HL-60 (cell line): ENCODE results near the gene WDFY2.

Source experiments
- DNase-seq, 2 experiments: peaks; one replicate each; pipeline ENCODE4 v3.0.0-alpha.2; 2010 to 2020; ENCODE audit warnings: low read depth in 1 of 2, low spot score in 1 of 2
- H3K27ac ChIP-seq: fragments of 250-450 bp; sonication (Bioruptor Pico); replicated peaks from 2 replicates; pipeline ENCODE4 v1.5.1; 2020; ENCODE audit warnings: mild to moderate bottlenecking, moderate library complexity
- H3K27me3 ChIP-seq: fragments of 250-450 bp; sonication (Bioruptor Pico); 2 replicates; pipeline ENCODE4 v1.5.1; 2021; ENCODE audit warnings: mild to moderate bottlenecking, moderate library complexity; ENCODE audit not compliant: insufficient read depth, poor library complexity, severe bottlenecking
- H3K4me3 ChIP-seq: replicated peaks from 2 replicates; pipeline ENCODE4 v1.5.1; 2011; ENCODE audit warnings: mild to moderate bottlenecking, control low read depth, low read length; ENCODE audit not compliant: insufficient read depth
- GABPA ChIP-seq: IDR thresholded peaks from 2 replicates; pipeline ENCODE4 v1.6.1; 2012; ENCODE audit warnings: low read depth
- POLR2AphosphoS5 ChIP-seq: IDR thresholded peaks from 2 replicates; pipeline ENCODE4 v1.6.1; 2012; ENCODE audit warnings: low read depth
- SPI1 ChIP-seq: IDR thresholded peaks from 2 replicates; pipeline ENCODE4 v1.6.1; 2012; ENCODE audit warnings: low read depth, mild to moderate bottlenecking, borderline replicate concordance
- TF ChIP-seq, protein P1 (sequence below): IDR thresholded peaks from one replicate; pipeline ENCODE4 v1.5.1; 2011; ENCODE audit warnings: low read length, control low read depth, inconsistent platforms; ENCODE audit not compliant: insufficient read depth
- TF ChIP-seq, protein P2 (sequence below): IDR thresholded peaks from 2 replicates; pipeline ENCODE4 v1.6.1; 2012; ENCODE audit warnings: low read depth; ENCODE audit not compliant: insufficient replicate concordance

The WDFY2 gene

DNA sequence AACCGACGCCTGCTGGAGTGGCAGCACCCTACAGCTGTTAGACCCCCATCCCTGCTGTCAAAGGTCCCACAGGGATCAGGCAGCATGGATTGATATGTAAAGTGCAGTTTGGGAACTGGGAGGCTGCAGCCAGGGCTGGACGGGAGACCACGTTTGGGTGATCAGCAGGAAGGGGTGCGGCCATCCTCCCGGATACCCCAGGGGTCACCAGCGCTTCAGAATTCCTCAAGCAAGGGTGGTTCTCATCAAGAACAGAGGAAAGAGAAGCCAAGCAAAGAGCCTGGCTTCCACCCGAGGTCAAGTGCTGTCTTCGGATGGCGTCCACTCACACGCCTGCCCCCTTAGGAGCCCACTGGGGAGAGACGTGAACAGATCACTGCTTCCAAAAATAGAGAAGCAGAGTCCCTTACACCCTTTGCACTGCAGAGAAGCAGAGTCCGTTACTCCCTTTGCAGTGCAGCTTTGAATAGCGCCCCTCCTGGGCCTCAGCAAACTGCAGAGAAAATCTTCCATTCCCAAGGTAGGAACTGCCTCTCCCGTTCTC lies 184.2 kb downstream of the WDFY2 start:
- no peak for DNase-seq
- Histone ChIP-seq H3K4me3 (no peak overlapping the region), H3K27me3 (no peaks in the 10 kb centered on the region), H3K27ac (no peak overlapping the region)
- TF ChIP-seq, protein P1, sequence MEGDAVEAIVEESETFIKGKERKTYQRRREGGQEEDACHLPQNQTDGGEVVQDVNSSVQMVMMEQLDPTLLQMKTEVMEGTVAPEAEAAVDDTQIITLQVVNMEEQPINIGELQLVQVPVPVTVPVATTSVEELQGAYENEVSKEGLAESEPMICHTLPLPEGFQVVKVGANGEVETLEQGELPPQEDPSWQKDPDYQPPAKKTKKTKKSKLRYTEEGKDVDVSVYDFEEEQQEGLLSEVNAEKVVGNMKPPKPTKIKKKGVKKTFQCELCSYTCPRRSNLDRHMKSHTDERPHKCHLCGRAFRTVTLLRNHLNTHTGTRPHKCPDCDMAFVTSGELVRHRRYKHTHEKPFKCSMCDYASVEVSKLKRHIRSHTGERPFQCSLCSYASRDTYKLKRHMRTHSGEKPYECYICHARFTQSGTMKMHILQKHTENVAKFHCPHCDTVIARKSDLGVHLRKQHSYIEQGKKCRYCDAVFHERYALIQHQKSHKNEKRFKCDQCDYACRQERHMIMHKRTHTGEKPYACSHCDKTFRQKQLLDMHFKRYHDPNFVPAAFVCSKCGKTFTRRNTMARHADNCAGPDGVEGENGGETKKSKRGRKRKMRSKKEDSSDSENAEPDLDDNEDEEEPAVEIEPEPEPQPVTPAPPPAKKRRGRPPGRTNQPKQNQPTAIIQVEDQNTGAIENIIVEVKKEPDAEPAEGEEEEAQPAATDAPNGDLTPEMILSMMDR: no peak

DNA sequence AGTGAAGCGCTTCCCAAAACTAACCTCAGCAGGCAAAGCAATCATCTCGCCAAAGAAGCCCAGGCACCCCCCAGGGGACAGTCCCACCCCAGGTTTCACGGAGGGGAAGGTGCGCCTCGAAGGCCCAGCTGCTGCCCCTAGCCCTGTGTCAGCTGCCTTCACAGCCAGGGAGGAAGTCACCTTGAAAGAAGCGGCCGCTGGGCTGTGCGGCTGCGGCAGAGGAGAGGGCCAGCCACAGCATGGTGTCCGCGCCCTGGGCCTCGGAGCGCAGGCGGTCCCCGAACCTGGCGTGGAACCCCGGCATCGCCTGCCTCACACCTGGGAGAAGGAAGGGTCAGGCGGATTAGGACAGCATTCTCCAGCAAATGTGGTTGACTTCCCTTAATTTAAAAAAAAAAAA lies 184.7 kb downstream of the WDFY2 start:
- DNase-seq: no peak
- Histone ChIP-seq H3K4me3 (no peak overlapping the region), H3K27ac (no peak overlapping the region), H3K27me3 (no peaks in the 10 kb centered on the region)
- TF ChIP-seq POLR2AphosphoS5: no peak
- TF ChIP-seq, protein P2, sequence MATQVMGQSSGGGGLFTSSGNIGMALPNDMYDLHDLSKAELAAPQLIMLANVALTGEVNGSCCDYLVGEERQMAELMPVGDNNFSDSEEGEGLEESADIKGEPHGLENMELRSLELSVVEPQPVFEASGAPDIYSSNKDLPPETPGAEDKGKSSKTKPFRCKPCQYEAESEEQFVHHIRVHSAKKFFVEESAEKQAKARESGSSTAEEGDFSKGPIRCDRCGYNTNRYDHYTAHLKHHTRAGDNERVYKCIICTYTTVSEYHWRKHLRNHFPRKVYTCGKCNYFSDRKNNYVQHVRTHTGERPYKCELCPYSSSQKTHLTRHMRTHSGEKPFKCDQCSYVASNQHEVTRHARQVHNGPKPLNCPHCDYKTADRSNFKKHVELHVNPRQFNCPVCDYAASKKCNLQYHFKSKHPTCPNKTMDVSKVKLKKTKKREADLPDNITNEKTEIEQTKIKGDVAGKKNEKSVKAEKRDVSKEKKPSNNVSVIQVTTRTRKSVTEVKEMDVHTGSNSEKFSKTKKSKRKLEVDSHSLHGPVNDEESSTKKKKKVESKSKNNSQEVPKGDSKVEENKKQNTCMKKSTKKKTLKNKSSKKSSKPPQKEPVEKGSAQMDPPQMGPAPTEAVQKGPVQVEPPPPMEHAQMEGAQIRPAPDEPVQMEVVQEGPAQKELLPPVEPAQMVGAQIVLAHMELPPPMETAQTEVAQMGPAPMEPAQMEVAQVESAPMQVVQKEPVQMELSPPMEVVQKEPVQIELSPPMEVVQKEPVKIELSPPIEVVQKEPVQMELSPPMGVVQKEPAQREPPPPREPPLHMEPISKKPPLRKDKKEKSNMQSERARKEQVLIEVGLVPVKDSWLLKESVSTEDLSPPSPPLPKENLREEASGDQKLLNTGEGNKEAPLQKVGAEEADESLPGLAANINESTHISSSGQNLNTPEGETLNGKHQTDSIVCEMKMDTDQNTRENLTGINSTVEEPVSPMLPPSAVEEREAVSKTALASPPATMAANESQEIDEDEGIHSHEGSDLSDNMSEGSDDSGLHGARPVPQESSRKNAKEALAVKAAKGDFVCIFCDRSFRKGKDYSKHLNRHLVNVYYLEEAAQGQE: no peak
- TF ChIP-seq SPI1: 0 out of 2 replicates have a peak, but pooled peaks have one; percentile 10
- TF ChIP-seq GABPA: no peak
- TF ChIP-seq, protein P1: no peak

DNA sequence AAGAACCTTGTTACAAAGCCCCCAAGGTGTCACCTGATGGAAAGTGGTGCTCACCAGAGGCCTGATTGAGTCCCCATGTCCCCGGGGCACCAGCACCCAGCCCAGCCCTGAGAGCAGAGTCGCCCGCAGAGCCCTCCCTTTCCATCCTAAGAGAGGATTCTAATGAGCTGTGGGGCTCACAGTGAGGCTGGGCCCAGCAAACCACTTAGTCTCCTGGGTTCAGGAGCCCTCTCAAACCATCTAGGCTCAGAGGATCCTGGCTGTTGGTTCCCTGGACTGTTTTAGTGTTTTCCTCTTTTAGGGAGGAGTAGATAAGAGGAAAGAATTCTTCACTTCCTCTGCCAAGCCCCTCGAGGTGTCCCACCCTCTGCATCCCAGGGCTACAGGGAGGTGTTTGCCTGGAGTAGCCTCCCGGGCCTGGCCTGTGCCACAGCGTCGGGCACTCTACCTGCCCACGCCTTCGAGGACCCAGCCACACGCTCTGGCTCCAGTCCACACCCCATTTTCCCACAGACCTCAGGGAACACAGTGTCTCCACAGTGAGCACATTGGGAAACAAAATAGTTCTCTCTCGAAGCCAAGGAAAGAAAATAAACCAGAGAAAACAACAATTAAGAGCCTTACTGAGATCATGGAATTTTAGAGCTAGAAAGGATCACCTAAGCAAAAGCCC lies 185.3 kb downstream of the WDFY2 start:
- TF ChIP-seq GABPA (no peak), POLR2AphosphoS5 (no peak), SPI1 (no peak)
- TF ChIP-seq, protein P2: no peak
- TF ChIP-seq, protein P1: no peak
- Histone ChIP-seq H3K27me3 (no peaks in the 10 kb centered on the region), H3K4me3 (no peak overlapping the region), H3K27ac (no peak overlapping the region)
- DNase-seq: no peak

DNA sequence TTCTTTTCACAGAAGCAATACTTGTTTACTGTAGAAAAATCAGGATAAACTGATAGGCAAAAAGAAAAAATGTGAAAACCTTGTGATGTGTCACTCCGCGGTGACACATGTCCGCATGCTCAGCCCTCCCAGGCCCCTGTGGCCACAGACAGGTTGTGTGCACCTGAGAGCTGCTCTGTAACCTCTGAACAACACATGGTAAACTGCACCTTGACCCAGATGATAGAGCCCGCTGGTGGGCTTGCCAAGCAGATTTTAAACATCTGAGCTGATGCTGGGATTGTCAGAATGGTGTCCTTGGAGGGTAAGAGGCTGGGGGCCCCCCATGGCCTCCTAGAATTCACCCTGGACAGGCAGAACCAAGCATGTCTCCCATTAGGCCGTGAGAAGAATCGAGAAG lies 185.9 kb downstream of the WDFY2 start:
- TF ChIP-seq SPI1: no peak
- TF ChIP-seq, protein P1: no peak
- TF ChIP-seq POLR2AphosphoS5: no peak
- TF ChIP-seq, protein P2: no peak
- TF ChIP-seq GABPA: no peak
- Histone ChIP-seq H3K4me3 (no peak overlapping the region), H3K27me3 (no peaks in the 10 kb centered on the region), H3K27ac (no peak overlapping the region)
- no peak for DNase-seq
